Endometrial microvascular endothelial cells (primary cell): ENCODE measurements around the gene CADPS2. TPM values are rescaled to one million over a fixed set of nuclear protein-coding genes. Genes with fewer than 3 reads are reported as not detected.

Source experiments
- in situ Hi-C: cut with HindIII; loops from 2 replicates; pipeline ENCODE4 v1.10.0; 2017; ENCODE audit warnings: low sequenced_read_pairs, low pct_unique_long_range_greater_than_20kb; ENCODE audit errors: inconsistent ontology term
- total RNA-seq: library from RNA; depleted of rRNA; stranded (reverse); fragments of >200 nt; gene quantifications from one replicate; pipeline ENCODE4 v1.2.3, GENCODE V29; 2015; ENCODE audit errors: inconsistent ontology term

Gene CADPS2
- total RNA-seq, 1 donor from 2014 or later: 43.5 TPM

DNA sequence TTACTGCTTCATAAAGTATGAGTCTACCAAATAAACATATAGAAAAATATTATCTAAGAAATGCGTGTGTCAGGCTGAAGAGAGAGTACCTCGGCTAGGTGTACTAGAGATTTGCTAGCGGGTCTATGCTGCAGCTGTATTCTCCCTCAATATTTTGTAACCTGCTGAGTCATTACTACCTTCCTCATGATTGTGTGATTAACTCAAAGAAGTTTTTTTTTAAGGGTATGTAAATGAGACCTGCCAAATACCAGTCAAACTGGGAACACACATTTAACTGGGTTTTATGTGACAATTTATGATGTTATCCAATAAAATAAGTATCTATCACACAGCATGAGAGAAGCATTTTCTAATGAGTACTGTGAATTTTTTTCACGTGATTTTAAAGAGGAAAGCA is 367.8 kb downstream of the CADPS2 start:
- in situ Hi-C loops: no loop called here

DNA sequence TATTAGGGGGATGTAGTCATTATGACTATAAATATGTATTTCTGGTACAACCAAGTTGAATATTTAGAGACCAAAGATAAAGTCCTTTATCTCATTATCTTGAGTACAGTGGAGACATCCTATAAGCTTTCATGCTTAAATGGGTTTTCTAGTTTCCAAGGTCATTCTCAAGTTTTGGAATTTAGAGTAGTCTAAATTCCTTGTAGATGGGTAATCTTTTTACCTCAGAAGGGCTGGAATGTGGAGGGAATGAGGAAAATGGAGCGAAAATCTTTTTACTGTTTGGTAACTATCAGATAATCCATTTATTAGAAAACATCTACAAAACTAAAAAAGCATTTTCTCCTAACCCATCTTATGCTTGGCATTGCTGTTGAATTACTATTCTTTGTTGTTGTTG is 368.7 kb downstream of the CADPS2 start:
- in situ Hi-C loops: no loop called here

DNA sequence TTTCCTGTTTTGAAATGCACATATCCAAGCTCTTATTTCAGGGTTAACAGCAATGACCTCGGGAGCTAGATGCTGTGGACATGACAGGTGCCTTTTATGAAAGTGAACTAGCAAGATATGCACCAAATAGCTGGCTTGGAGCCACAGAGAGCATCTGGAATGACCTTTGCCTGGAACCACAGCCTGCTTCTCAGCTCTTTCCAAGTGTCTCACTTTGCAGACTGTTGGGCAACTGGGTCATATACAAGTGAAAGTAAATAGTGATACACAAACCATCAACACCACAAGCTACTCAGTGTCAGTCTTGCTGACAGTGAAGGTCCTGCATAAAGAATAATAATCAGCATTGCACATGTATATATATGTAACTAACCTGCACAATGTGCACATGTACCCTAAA is 370.9 kb downstream of the CADPS2 start:
- in situ Hi-C loops: no loop called here

DNA sequence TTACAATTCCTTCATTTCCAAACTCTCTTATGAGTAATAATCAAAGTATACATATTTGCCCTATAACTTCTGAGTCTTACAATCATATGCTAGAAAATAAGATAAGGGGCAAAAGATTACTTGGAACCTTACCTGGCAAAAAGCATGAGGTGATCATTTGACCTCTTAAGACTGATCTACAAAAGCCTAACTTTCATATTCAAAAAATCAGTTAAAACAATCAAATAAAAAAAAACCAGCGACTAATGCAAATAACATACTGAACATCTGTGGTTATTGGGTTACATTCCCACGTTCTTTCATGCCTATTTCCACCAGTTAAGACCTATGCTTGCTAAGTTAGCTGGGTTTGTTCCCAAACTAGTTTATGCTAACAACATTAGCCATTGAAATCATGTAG is 375.0 kb downstream of the CADPS2 start:
- in situ Hi-C loops: no loop called here

- in situ Hi-C loops: no loop called here
These were observed 378.7 kb downstream of the CADPS2 start for GRCh38 chr7:122507591-122507990.

DNA sequence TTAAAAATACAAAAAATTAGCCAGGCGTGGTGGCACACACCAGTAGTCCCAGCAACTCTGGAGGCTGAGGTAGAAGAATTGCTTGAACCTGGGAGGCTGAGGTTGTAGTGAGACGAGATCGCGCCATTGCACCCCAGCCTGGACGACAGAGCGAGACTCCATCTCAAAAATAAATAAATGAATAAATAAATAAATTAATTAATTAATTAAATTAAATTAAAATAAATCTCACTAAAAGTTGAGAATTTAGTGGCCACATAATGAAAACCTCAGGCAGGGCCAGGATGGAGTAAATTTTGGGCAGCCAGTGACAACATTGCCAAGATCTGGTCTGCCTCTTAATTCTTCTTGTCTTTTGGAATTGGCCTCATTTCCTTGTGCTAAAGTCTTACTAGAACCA is 394.3 kb downstream of the CADPS2 start:
- in situ Hi-C loops: no loop called here

DNA sequence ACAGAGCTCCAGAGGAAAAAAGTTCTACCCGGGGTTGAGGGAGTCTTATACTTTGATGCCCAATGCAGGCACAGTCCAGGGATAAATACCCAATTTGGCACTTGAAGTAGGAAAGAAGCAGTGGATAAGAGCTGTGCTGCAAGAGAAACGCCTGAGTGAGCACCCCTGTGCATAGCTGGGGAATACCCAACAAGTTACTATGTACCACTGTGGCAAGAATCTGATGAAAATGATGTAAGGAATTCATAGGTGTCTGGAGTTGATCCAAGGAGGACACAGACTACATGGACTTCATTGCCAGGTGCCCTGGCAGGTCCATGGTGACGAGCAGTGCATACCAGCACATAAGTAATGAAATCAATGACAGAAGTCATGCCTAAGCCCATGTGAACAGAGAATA is 398.0 kb downstream of the CADPS2 start:
- in situ Hi-C loops: no loop called here

DNA sequence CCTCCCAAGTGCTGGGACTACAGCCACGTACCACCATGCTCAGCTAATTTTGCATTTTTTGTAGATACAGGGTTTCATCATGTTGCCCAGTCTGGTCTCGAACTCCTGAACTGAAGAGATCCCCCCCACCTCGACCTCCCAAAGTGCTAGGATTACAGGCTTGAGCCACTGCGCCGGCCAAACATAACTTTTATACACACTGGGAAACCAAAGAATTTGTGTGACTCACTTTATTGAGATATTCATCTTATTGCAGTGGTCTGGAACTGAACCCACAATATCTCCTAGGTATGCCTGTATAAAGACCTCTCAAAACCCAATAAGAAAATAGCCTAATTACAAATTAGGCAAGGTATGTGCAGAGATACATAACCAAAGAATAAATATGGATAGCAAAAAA is 399.1 kb downstream of the CADPS2 start:
- in situ Hi-C loops: no loop called here

DNA sequence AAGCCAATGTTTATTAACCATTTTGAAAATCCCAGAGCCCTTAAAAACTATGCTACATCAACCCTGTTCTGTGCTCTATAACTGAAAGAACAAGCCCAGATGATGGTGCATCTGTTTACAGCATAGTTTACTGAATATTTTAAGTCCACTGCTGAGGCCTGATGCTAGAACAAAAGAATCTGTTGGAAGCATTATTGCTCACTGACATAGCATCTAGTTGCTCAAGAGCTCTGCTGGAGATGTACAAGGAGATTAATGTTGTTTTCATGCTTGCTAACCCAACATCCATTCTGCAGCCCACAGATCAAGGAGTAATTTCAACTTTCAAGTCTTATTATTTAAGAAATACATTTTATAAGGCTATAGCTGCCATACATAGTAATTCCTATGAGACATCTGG is 400.4 kb downstream of the CADPS2 start:
- in situ Hi-C loops: no loop called here

DNA sequence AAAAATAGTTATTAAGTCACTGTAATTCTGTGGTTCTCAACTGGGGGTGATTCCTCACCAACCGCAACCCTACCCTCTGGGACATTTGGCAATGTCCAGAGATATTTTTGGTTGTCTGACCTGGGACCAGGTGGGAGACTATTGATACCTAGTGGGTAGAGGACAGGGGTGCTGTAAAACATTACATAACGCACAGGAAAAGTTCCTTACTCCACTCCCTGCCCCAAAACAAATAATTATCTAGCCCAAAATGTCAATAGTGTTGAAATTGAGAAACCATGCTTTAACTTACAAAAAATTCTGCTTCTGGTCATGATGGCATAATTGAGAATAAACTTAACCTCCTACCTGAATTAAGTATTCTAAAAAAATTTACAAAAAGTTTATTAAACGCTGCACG is 404.0 kb downstream of the CADPS2 start:
- in situ Hi-C loops: no loop called here

DNA sequence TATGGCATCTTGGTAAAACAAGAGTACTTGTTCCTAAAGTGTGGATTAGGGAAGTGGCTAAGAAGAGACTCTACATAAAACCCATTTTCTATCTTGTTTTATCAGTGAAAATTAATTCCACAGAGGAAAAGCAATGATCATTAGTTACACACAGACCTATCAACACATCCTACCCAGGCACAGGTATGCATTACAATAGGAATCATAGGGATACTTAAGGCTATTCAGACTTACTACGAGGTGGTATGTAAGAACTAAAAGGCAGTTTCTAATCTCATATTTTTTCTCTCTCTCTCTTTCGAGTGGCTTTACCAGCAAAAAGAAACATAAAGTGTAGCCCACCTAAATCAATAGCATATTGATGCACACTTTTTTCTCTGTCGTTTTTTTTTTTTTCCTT is 415.4 kb downstream of the CADPS2 start:
- in situ Hi-C loops: no loop called here

GRCh38 chr7:122468945-122469344 is 417.3 kb downstream of the CADPS2 start:
- in situ Hi-C loops: no loop called here

DNA sequence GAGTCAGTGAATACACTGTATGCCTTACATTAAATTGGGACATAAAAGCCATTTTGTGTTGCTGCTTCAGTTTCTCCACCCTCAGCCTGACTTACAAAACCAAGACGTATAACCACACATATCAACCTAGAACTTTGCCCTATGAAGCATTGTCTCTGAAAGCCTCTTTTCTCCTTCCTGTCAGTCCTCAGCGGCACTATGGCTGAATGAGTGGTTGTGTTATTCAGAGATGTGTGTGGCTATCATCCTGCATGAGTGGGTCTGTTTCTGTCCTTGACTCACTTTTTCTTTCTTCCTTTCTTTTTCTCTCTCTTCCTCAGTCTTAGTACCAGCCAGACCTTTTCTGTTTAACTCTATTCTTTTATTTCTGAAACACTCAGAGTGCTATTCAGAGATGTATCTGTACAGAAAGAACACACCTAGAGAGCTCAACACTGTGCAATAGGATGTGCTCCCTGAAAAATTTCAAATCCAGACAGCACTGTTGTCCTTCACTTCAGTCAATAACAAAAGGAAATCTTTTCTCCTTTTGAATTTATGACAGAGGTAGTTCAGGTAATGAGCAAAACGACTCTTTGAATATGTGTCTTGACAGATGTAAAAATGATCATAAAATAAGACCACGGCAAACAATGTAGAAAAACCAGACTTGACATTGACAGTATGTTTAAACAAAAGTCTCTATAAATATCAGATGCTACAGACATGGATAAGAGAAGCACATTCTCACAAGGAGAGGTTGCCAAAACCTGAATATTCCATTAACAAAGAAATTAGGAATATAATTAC is 418.4 kb downstream of the CADPS2 start:
- in situ Hi-C loops: no loop called here

GRCh38 chr7:122465296-122465695 is 421.0 kb downstream of the CADPS2 start:
- in situ Hi-C loops: no loop called here

DNA sequence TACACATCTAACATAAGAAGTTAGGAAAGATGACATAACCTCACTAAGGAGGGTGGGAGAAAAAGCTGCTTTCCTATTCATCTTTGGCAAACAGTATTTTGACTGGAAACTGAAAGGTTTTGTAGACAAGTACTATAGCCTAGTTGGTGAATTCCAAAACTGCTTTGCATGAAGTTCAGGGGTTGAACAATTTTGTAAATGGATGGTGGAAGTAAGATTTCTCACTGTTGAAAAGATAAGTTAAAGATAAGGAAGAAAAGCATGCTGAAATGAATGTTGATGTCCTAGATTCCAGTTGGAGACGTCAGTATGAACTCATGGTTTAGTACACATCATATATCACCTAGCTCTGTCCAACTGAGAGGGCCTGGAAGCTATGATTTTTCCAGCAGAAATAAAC is 422.6 kb downstream of the CADPS2 start:
- in situ Hi-C loops: no loop called here

DNA sequence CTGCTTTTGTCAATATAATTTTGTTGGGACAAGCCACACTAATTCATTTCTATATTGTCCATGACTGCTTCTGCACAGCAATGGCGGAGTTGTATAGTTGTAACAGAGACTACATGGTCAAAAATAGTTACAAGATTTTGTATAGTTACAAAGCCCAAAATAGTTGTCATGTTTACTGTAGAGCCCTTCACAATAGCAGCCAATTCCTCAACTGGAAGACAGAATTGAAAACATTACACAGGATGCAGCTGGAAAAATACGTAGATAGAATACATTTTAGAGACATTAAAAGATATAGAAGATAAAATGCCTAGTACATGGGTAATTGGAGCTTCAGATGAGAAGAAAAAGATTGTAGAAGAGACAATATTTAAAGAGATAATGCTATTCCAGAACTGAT is 425.3 kb downstream of the CADPS2 start:
- in situ Hi-C loops: no loop called here

DNA sequence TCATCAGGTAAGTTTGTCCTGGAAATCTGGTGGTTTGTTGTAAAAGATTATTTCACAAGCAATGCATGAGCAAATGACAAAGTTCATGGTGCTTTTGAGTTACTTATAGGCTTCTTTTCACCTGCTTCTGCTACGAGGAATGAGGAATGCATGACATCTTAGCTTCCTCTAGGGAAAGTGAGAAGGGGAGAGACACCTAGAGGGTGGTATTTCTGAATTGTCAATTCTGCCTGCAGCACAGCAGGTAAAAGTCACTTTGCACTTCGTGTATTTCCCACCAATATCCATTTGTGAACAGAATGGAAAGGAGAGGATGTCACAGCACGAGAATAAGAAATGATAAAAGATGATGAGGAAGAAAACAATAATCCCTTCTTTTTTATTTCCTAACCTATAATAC is 428.3 kb downstream of the CADPS2 start:
- in situ Hi-C loops: no loop called here

- in situ Hi-C loops: no loop called here
These were observed 428.9 kb downstream of the CADPS2 start for GRCh38 chr7:122457325-122457724.

- in situ Hi-C loops: no loop called here
These were observed 431.3 kb downstream of the CADPS2 start for GRCh38 chr7:122454776-122455507.

GRCh38 chr7:122453432-122453831 is 432.8 kb downstream of the CADPS2 start:
- in situ Hi-C loops: no loop called here
